ENCODE data around the gene SSH2. TPM values are rescaled to one million over a fixed set of nuclear protein-coding genes. Genes with fewer than 3 reads are reported as not detected.

SSH2 gene
- total and polyA plus RNA-seq, 2 donors (not counting 1 experiment from before 2014, with no cell fraction given) = 51.5 to 183 TPM

GRCh38 chr17:29586676-29587469 is 343.2 kb downstream of the SSH2 start:
- no peaks in the 10 kb centered on the region for H3K27me3 ChIP-seq (replicated peaks in 1 of 4; ENCODE audit: control extremely low read depth in 1 of 4, control insufficient read depth in 3 of 4, insufficient read depth in 4 of 4, low read length in 3 of 4)
- Mint-ChIP-seq H3K4me3 (peak overlapping the region; percentile 62), H3K4me1 (peaks cover 68% of the 10 kb centered on the region), H3K27ac (peak overlapping the region; percentile 37), H3K27me3 (no peaks in the 10 kb centered on the region), H3K9me3 (ENCODE audit: insufficient read depth) (no peaks in the 10 kb centered on the region)
- H3K9me3 ChIP-seq (ENCODE audit: control extremely low read depth in 1 of 3, control insufficient read depth in 2 of 3, insufficient read depth in 1 of 3, low read length in 2 of 3) = peaks cover 0 to 2% (median 0%) of the 10 kb centered on the region in 3 donors
- no peak overlapping the region for H3K4me3 ChIP-seq (ENCODE audit: control extremely low read depth in 1 of 5, extremely low read depth in 1 of 5, insufficient read depth in 1 of 5, low read depth in 2 of 5, low read length in 4 of 5)
- TF ChIP-seq EZH2 (IDR thresholded peaks at IDR 0.05; ENCODE audit: borderline replicate concordance, insufficient read depth, low read depth, low read length, poor library complexity, severe bottlenecking) (no peak), CTCF (IDR thresholded peaks at IDR 0.05) (no peak)
- H3K4me1 ChIP-seq (ENCODE audit: control insufficient read depth in 2 of 2, insufficient read depth in 2 of 2, low read length in 2 of 2) = peaks cover 56 to 63% of the 10 kb centered on the region in 2 donors
- CTCF ChIA-PET = interaction anchor here (0.5 to 24.3 kb wide), 8 partner anchors 8 to 322 kb away, joined by 3 to 336 read pairs (median 4); no protein-coding TSS in a partner anchor
- intact Hi-C loops (cut with micrococcal nuclease) = no loop called here
- peaks cover 74% of the 10 kb centered on the region for H3K79me2 ChIP-seq (ENCODE audit: control insufficient read depth, insufficient read depth, low read length)
- no peak overlapping the region for H3K9ac ChIP-seq (ENCODE audit: low read length)
- H3K4me2 ChIP-seq (replicated peaks; ENCODE audit: low read depth, low read length, poor library complexity, severe bottlenecking) = no peak overlapping the region
- WGBS (ENCODE audit: insufficient coverage) = 100% methylated on average over 3 of the region's 9 CpGs
- H4K20me1 ChIP-seq (ENCODE audit: control insufficient read depth, insufficient read depth, low read length, poor library complexity, severe bottlenecking) = peaks cover 45% of the 10 kb centered on the region
- POLR2A ChIA-PET = interaction anchor here (0.5 to 0.6 kb wide), 2 partner anchors 138 to 1754 kb away, joined by 5 read pairs; no protein-coding TSS in a partner anchor
- peaks cover 0 to 9% of the 10 kb centered on the region in 2 experiments for H3K36me3 ChIP-seq (replicated peaks in 1 of 2; ENCODE audit: control extremely low read depth in 1 of 2, control insufficient read depth in 1 of 2, extremely low read depth in 1 of 2, insufficient read depth in 2 of 2, low read length in 1 of 2)
- no peak overlapping the region for H3K27ac ChIP-seq (ENCODE audit: low read length in 2 of 2)
- ATAC-seq (ENCODE audit: low read depth) = no peak
- H2AFZ ChIP-seq (ENCODE audit: insufficient read depth, low read depth, low read length, poor library complexity, severe bottlenecking) = no peak overlapping the region
- no peak for DNase-seq

Data from B cell (primary cell).